Sciatic nerve (tissue), 2 donors: ENCODE data around the gene CUTA. TPM values are rescaled to one million over a fixed set of nuclear protein-coding genes. Genes with fewer than 3 reads are reported as not detected.
"Not testable (repeated sequence)": the region's sequence is repeated elsewhere in the genome, so short reads cannot be mapped to it uniquely, and the experiment has no call there.

Experiments
- ATAC-seq: fragments of 200-7000 bp; cut with Tn5 transposase; one replicate; pipeline ENCODE4 v1.9.1; 2020; ENCODE audit warnings: mild to moderate bottlenecking, moderate library complexity
- DNase-seq: peaks from one replicate; pipeline ENCODE4 v3.0.0-alpha.2; 2020; ENCODE audit warnings: low spot score
- intact Hi-C: fragments of 100-400 bp; cut with DNase I; formaldehyde crosslinking; loops from one replicate; pipeline ENCODE4 v1.14.2; 2022
- total RNA-seq: library from RNA; stranded (reverse); fragmentation: NEBNext Ultra II Directional; extraction: Animal tissue kit (Norgen Biotek cat#: 25700); gene quantifications from one replicate; pipeline ENCODE4 v1.2.1, GENCODE V29; 2021
- donor health status: DM: no; HTN: no; CAD: no.
- donor health status: DM: no; HTN: no; CAD: no.

Gene CUTA
- total RNA-seq, 1 donor from 2014 or later, result 107 TPM

- ATAC-seq (no peak), DNase-seq (no peak)
- intact Hi-C loops, result no loop called here
These were observed 5.5 kb downstream of the CUTA start for GRCh38 chr6:33412140-33413009.

- intact Hi-C loops, result no loop called here
These were observed 6.3 kb downstream of the CUTA start for GRCh38 chr6:33411632-33412005.

GRCh38 chr6:33410711-33411631, 6.9 kb downstream of the CUTA start, which contains the start of gene PHF1:
TSS of gene PHF1 (plus strand) at chr6:33411014. CDS start at chr6:33412264, 1,250 bp downstream.
- DNase-seq (peak; percentile 86), ATAC-seq (peak; percentile 82)

More at GRCh38 chr6:33411632-33412005, 6.3 kb downstream of the CUTA start:
- no peak for DNase-seq
- ATAC-seq, result no peak

GRCh38 chr6:33410050-33410710, 7.7 kb downstream of the CUTA start:
- DNase-seq, result peak; percentile 98
- ATAC-seq, result peak; percentile 93
- intact Hi-C loops, result no loop called here

More at GRCh38 chr6:33410711-33411631, 6.9 kb downstream of the CUTA start, which contains the start of gene PHF1:
- intact Hi-C loops, result no loop called here

- DNase-seq (no peak), ATAC-seq (no peak)
- intact Hi-C loops, result no loop called here
These were observed 10.7 kb downstream of the CUTA start for GRCh38 chr6:33407132-33407718.

- no peak for DNase-seq
- no peak for ATAC-seq
- intact Hi-C loops, result no loop called here
These were observed 11.8 kb downstream of the CUTA start for GRCh38 chr6:33406126-33406525.

- intact Hi-C loops, result no loop called here
- no peak for ATAC-seq
- DNase-seq, result no peak
These were observed 12.4 kb downstream of the CUTA start for GRCh38 chr6:33405386-33405940.

- intact Hi-C loops, result no loop called here
- ATAC-seq, result no peak
- no peak for DNase-seq
These were observed 13.0 kb downstream of the CUTA start for GRCh38 chr6:33404884-33405283.

GRCh38 chr6:33399881-33400280, 18.0 kb downstream of the CUTA start:
- ATAC-seq, intact Hi-C loops, DNase-seq: not testable (repeated sequence)

- ATAC-seq, intact Hi-C loops, DNase-seq: not testable (repeated sequence)
These were observed 19.3 kb downstream of the CUTA start for GRCh38 chr6:33398601-33399000.

- DNase-seq (no peak), ATAC-seq (no peak)
- intact Hi-C loops, result no loop called here
These were observed 20.4 kb downstream of the CUTA start for GRCh38 chr6:33397541-33397940.

- DNase-seq (no peak), ATAC-seq (no peak)
- intact Hi-C loops, result no loop called here
These were observed 24.9 kb downstream of the CUTA start for GRCh38 chr6:33392979-33393378.

GRCh38 chr6:33392595-33392948, 25.3 kb downstream of the CUTA start:
- ATAC-seq, result no peak
- intact Hi-C loops, result no loop called here
- DNase-seq, result no peak

GRCh38 chr6:33391922-33392594, 25.8 kb downstream of the CUTA start:
- ATAC-seq (no peak), DNase-seq (no peak)
- intact Hi-C loops, result no loop called here

- DNase-seq, result peak; percentile 99
- peak; percentile 99 for ATAC-seq
- intact Hi-C loops, result no loop called here
These were observed 26.5 kb downstream of the CUTA start, which contains the start of gene KIFC1 for GRCh38 chr6:33391278-33391921. TSS of gene KIFC1 (plus strand) at chr6:33391823. CDS start at chr6:33391986, 163 bp downstream.

- ATAC-seq, result no peak
- DNase-seq, result no peak
- intact Hi-C loops, result no loop called here
These were observed 27.1 kb downstream of the CUTA start for GRCh38 chr6:33390767-33391277.

GRCh38 chr6:33390173-33390572, 27.7 kb downstream of the CUTA start:
- ATAC-seq (no peak), DNase-seq (no peak)
- intact Hi-C loops, result no loop called here
